Activated CD8-positive, alpha-beta T cell treated with anti-CD3 and anti-CD28 coated beads, Interleukin-2, amount 10 ng/mL, durations not matched to agents 7 days and 5 days (primary cell): ENCODE data around the gene HTR4. TPM values are rescaled to one million over a fixed set of nuclear protein-coding genes. Genes with fewer than 3 reads are reported as not detected.

Source experiments
- ATAC-seq: fragments of 150-1000 bp; cut with Tn5 transposase; one replicate; pipeline ENCODE4 v1.10.0; 2021; ENCODE audit warnings: moderate library complexity
- CTCF ChIA-PET: fragments of 350-600 bp; sonication (Branson Sonifier 250); formaldehyde crosslinking; loops from one replicate; lab custom pipeline; 2021; ENCODE audit warnings: antibody characterized with exemption; lab: Charles Lee
- POLR2A ChIA-PET: fragments of 350-600 bp; sonication (Branson Sonifier 250); formaldehyde crosslinking; loops from one replicate; lab custom pipeline; 2021; ENCODE audit warnings: antibody characterized with exemption; lab: Charles Lee
- DNase-seq: peaks from one replicate; pipeline ENCODE4 v3.0.0-alpha.2; 2020
- H3K27ac Mint-ChIP-seq: one replicate; pipeline ENCODE4 v1.8.0; 2021; ENCODE audit warnings: mild to moderate bottlenecking, mixed read lengths
- H3K27me3 Mint-ChIP-seq: one replicate; pipeline ENCODE4 v1.8.0; 2021; ENCODE audit warnings: low read depth, mixed read lengths
- H3K36me3 Mint-ChIP-seq: one replicate; pipeline ENCODE4 v1.8.0; 2021; ENCODE audit warnings: low read depth, mixed read lengths
- H3K4me1 Mint-ChIP-seq: one replicate; pipeline ENCODE4 v1.8.0; 2021; ENCODE audit warnings: low read depth, mixed read lengths
- H3K4me3 Mint-ChIP-seq: one replicate; pipeline ENCODE4 v1.8.0; 2021; ENCODE audit warnings: mild to moderate bottlenecking, mixed read lengths
- H3K9me3 Mint-ChIP-seq: one replicate; pipeline ENCODE4 v1.8.0; 2022; ENCODE audit warnings: mixed read lengths; ENCODE audit not compliant: insufficient read depth
- total RNA-seq, 2 experiments: library from RNA; stranded (reverse); gene quantifications; one replicate each; pipeline ENCODE4 v1.2.3, GENCODE V29; 2021

HTR4 gene
- total RNA-seq, 2 experiments from 2014 or later: not detected

DNA sequence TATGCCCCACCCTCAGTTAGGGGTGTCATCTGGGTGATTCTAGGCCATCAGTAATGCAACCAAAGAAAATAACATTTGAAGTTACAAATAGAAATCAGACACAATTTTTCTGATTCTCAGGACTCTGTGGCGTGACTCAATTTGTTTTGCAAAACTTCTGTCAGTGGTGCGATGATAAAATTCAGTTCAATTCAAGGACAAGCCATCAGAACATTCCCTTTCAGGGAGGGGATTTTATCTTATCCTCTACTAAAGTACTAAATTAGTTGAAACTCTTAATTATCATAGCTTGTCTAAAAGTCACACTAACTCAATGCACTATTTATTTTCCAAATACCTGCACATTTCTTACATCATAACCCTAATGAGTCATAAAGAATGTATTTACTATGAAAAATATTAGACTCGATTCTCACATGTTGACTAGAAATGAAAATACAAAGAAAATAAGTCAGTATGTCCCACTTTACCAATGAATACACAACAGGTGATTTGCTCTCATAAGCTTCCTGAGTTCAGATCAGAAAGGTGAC, 28.2 kb downstream of the HTR4 start:
- H3K36me3 Mint-ChIP-seq: no peaks in the 10 kb centered on the region
- H3K27me3 Mint-ChIP-seq: peaks cover 31% of the 10 kb centered on the region
- H3K4me3 Mint-ChIP-seq: no peak overlapping the region
- no peak overlapping the region for H3K27ac Mint-ChIP-seq
- ATAC-seq (no peak), DNase-seq (no peak)
- CTCF ChIA-PET: no interaction called here
- H3K4me1 Mint-ChIP-seq: peaks cover 7% of the 10 kb centered on the region
- no peaks in the 10 kb centered on the region for H3K9me3 Mint-ChIP-seq
- POLR2A ChIA-PET: no interaction called here

DNA sequence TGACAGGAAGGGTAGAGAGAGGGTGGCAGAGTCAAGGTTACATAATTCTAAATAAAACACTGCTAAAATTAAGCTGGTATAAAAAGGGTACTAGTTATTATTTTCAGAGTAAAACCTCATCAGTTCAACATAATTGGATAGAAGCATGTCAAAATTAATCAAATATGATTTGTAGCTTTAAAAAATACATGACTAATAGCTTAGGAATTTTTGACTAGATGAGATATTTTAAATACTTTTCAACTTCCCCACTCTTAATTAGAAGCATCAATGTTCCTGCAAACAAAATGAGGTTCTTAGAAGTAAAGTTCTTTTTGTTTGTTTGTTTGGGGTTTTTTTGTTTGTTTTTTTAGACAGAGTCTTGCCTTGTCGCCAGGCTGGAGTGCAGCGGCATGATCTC, 29.1 kb downstream of the HTR4 start:
- Mint-ChIP-seq H3K27ac (no peak overlapping the region), H3K4me1 (peaks cover 14% of the 10 kb centered on the region), H3K4me3 (no peak overlapping the region), H3K9me3 (no peaks in the 10 kb centered on the region), H3K36me3 (no peaks in the 10 kb centered on the region), H3K27me3 (peaks cover 29% of the 10 kb centered on the region)
- DNase-seq (no peak), ATAC-seq (no peak)
- CTCF ChIA-PET: no interaction called here
- POLR2A ChIA-PET: no interaction called here

DNA sequence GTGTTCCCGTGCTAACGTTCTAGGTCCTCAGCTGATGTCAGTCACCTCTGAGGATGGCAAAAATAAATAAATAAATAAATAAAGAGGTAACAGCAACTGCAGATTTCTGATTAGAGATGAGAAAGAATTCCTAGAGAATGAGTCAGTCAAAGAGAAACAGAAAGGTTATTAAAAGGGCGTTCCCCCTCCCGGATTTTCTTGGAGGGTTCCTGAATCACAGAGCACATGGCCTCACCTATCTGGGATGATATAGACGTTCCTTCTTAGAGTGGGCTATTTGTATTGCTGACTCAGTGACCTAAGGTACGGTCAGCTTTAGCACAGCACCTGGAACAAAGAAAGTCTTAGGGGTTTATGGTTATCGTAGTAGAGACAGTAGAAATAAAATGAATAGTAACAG, 30.6 kb downstream of the HTR4 start:
- Mint-ChIP-seq H3K4me3 (no peak overlapping the region), H3K36me3 (peaks cover 3% of the 10 kb centered on the region), H3K4me1 (peaks cover 23% of the 10 kb centered on the region), H3K9me3 (no peaks in the 10 kb centered on the region), H3K27ac (no peak overlapping the region), H3K27me3 (peaks cover 35% of the 10 kb centered on the region)
- ChIA-PET POLR2A (no interaction called here), CTCF (no interaction called here)
- no peak for ATAC-seq
- no peak for DNase-seq

DNA sequence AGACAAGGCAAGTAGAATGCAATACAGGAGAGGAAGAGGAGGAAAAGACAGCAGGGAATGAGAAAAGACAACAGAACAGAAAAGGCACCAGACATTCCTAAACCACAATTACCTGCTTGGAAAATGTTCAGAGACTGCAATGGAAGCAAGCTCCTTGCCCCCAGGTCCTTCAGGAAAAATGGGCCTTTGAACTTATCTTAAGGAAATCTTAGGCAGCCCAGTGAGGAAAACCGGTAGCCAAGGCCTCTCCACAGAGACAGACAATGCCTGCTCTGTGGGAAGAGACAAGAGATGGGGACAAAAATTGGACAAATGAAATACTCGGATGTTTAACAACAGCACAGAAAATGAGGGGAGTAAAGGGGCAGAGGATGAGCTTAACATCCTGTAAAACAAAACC, 31.2 kb downstream of the HTR4 start:
- Mint-ChIP-seq H3K36me3 (peaks cover 3% of the 10 kb centered on the region), H3K4me1 (peaks cover 23% of the 10 kb centered on the region)
- POLR2A ChIA-PET: no interaction called here

DNA sequence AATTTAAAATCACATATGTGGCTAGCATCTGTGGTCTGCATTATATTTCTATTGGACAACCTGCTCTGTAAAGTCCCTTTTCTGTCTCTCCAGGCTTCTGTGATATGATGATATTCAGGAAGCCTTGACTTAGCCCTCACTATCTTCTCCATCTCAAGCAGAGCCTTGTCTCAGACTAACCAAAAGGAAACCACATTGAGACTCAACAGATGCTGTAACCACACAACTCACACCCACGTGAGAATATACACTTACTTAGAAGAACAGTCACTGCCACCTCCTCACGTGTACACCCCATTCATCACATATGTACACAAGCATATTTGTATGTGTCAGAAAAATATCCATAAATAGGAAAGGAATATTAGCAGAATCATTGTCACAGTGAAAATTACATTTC, 33.6 kb downstream of the HTR4 start:
- no peak overlapping the region for H3K27ac Mint-ChIP-seq
- CTCF ChIA-PET: interaction anchor here (1.2 kb wide), 1 partner anchor 110 kb away, joined by 3 read pairs; no protein-coding TSS in a partner anchor
- H3K36me3 Mint-ChIP-seq: peaks cover 3% of the 10 kb centered on the region
- peak; percentile 97 for ATAC-seq
- peaks cover 23% of the 10 kb centered on the region for H3K4me1 Mint-ChIP-seq
- DNase-seq: peak; percentile 55
- peaks cover 37% of the 10 kb centered on the region for H3K27me3 Mint-ChIP-seq
- H3K4me3 Mint-ChIP-seq: no peak overlapping the region
- POLR2A ChIA-PET: no interaction called here
- H3K9me3 Mint-ChIP-seq: no peaks in the 10 kb centered on the region

More for the DNA sequence above, 31.2 kb downstream of the HTR4 start:
- DNase-seq (no peak), ATAC-seq (no peak)
- H3K27me3 Mint-ChIP-seq: peaks cover 40% of the 10 kb centered on the region
- no peaks in the 10 kb centered on the region for H3K9me3 Mint-ChIP-seq
- no peak overlapping the region for H3K27ac Mint-ChIP-seq
- H3K4me3 Mint-ChIP-seq: no peak overlapping the region
- CTCF ChIA-PET: no interaction called here

DNA sequence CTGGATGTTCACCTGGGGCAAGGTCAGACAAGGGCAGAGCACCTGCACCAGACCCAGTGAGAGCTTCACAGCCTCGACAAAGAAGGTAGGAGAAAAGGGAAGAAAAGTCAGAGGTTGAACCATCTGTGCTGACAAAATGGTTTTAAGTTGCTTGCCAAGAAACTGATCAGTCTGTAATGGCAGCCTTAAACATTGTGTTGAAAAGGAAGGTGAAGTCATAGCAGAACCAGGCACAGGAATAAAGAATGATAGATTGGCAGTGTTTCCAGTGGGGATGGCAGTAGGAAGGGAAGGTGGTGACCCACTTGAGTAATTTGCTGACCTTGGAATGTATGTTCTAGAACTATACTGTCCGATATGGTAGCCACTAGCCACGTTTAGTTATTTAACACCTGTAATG, 34.2 kb downstream of the HTR4 start:
- CTCF ChIA-PET: no interaction called here
- peaks cover 37% of the 10 kb centered on the region for H3K27me3 Mint-ChIP-seq

DNA sequence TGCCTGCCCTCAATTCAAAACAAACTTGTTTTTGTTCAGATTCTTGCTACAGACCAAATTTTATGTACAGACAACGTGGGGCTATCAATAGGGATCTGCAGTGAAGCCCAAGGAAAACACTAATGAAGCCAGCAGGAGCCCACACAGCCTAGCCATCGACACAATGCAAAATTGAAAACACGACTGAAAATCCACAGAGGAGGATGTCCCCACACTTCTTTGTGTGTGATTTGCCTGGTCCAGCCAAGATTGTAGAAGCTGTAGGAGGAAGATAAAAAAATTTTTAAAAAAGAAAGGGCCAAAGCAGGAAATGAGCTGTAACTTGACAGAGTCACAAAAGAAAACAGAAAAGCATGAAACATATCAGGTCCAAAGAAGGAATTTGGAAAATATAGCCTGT, 34.8 kb downstream of the HTR4 start:
- peaks cover 3% of the 10 kb centered on the region for H3K36me3 Mint-ChIP-seq
- H3K4me3 Mint-ChIP-seq: no peak overlapping the region
- no peak overlapping the region for H3K27ac Mint-ChIP-seq
- DNase-seq (no peak), ATAC-seq (no peak)
- H3K9me3 Mint-ChIP-seq: no peaks in the 10 kb centered on the region
- POLR2A ChIA-PET: no interaction called here
- H3K27me3 Mint-ChIP-seq: peaks cover 34% of the 10 kb centered on the region
- CTCF ChIA-PET: no interaction called here
- H3K4me1 Mint-ChIP-seq: peaks cover 23% of the 10 kb centered on the region

More for the DNA sequence above, 34.2 kb downstream of the HTR4 start:
- Mint-ChIP-seq H3K4me1 (peaks cover 23% of the 10 kb centered on the region), H3K4me3 (no peak overlapping the region), H3K9me3 (no peaks in the 10 kb centered on the region), H3K27ac (no peak overlapping the region), H3K36me3 (peaks cover 3% of the 10 kb centered on the region)
- ATAC-seq: no peak
- DNase-seq: no peak
- POLR2A ChIA-PET: no interaction called here

DNA sequence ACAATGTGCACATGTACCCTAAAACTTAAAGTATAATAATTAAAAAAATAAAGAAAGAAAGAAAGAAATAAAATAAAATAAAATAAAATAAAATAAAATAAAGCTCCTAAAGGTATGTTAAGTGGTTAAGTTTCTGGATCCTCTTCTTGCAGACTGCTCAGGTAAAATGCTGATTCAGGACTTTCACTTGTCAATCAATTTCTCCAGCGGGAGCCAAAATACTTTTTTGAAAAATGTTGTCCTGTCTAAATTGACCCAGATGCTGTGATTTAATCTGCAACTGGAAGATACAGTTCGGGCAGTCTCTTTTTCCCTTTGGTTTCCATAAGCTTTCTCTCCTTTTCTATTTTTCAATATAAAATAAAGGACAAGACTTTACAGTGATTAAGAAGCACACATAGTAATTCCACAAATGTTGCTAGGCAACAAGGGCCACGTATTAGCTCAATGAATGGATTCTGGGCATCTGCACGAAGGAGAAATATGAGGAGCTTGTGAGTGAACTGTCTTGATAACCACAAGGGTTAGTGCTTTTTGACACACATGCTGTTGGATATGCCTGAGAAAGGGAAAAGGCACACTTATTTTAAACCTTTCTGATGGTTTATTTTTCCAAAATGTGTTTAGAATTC, 38.6 kb downstream of the HTR4 start:
- Mint-ChIP-seq H3K9me3 (no peaks in the 10 kb centered on the region), H3K27me3 (peaks cover 13% of the 10 kb centered on the region), H3K36me3 (peaks cover 3% of the 10 kb centered on the region), H3K4me1 (peaks cover 13% of the 10 kb centered on the region), H3K4me3 (no peak overlapping the region), H3K27ac (no peak overlapping the region)
- ATAC-seq (no peak), DNase-seq (no peak)
- CTCF ChIA-PET: no interaction called here
- POLR2A ChIA-PET: no interaction called here

DNA sequence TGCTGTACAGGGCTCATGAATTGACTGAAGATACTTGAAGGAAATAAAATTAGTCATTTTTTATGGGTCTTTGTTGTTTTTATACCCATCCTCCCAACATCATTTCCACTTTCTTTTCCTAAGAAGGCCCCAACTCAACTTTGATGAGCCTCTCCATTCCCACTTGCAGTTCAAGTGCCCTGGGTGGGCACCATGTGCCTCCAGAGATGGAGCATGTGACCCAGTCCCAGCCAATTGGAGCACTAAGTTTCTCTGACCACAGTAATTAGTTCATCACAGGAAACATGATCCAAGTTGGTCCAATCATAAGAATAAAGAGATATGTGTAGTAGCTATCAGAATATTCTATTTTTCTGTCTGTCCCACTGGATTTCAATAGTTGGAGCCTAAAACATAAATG, 46.9 kb downstream of the HTR4 start:
- no peak for ATAC-seq
- H3K4me3 Mint-ChIP-seq: no peak overlapping the region
- no peaks in the 10 kb centered on the region for H3K36me3 Mint-ChIP-seq
- DNase-seq: no peak
- CTCF ChIA-PET: no interaction called here
- H3K4me1 Mint-ChIP-seq: no peaks in the 10 kb centered on the region
- H3K27me3 Mint-ChIP-seq: no peaks in the 10 kb centered on the region
- POLR2A ChIA-PET: no interaction called here
- no peaks in the 10 kb centered on the region for H3K9me3 Mint-ChIP-seq
- H3K27ac Mint-ChIP-seq: no peak overlapping the region

DNA sequence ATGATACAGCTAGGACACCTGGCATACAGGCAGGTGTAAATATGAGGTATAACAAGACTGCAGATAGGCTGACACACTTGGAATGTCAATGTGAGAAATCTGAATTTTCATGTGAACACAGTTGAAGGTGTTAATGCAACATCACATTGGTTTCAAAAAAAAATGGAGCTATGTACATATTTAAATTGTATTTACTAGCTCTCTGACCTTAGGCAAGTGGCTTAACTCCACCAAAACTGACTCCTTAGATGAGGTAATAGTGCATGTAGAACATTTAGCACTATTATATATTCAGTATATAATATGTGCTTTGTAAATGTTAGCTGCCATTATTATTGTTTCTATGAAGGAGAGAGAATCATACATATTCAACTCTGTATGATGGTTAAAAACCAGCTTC, 48.0 kb downstream of the HTR4 start:
- POLR2A ChIA-PET: interaction anchor here (0.6 kb wide), 1 partner anchor 1669 kb away, joined by 3 read pairs; no protein-coding TSS in a partner anchor
- DNase-seq (no peak), ATAC-seq (no peak)
- H3K27me3 Mint-ChIP-seq: no peaks in the 10 kb centered on the region
- no peak overlapping the region for H3K27ac Mint-ChIP-seq
- H3K9me3 Mint-ChIP-seq: no peaks in the 10 kb centered on the region
- no peaks in the 10 kb centered on the region for H3K4me1 Mint-ChIP-seq
- H3K36me3 Mint-ChIP-seq: no peaks in the 10 kb centered on the region
- no peak overlapping the region for H3K4me3 Mint-ChIP-seq
- CTCF ChIA-PET: no interaction called here

DNA sequence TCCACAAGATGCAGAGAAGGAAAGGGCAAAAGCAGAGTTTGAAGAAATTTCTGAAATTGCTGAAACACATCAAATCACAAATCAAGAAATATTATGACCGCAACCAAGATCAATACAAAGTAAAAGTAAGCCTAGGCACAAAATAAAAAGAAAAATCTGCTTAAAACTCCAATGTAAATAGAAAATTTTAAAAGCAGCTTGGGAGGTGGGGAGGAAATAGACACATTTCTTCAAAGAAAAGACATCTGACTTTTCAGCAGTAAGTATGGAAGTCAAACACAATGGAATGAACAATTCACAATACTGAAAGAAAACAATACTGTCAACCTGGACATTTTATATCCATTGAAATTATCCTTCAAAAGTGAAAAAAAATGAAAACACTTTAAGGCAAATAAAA, 55.1 kb downstream of the HTR4 start:
- Mint-ChIP-seq H3K4me1 (no peaks in the 10 kb centered on the region), H3K36me3 (no peaks in the 10 kb centered on the region), H3K27me3 (no peaks in the 10 kb centered on the region), H3K4me3 (no peak overlapping the region), H3K27ac (no peak overlapping the region), H3K9me3 (peaks cover 4% of the 10 kb centered on the region)
- ChIA-PET CTCF (no interaction called here), POLR2A (no interaction called here)
- no peak for DNase-seq
- no peak for ATAC-seq

DNA sequence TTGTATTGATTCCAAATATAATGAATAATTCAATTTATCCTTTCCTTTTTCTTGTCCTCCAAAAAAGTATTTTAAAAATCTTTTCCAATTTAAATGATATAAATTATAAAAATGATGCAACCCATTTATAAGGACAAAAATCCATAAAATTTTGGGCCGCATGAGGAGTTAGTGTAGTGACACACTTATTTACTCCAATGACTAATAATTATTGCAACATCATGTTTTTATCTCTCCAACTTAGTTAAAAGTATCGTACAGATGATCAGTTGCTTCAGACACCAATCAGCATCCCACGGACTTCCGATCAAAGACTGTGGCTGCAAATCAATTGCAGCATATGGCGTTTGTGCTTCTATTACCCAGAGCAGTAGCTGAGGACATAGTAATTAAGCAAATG, 58.6 kb downstream of the HTR4 start:
- POLR2A ChIA-PET: no interaction called here
- peaks cover 4% of the 10 kb centered on the region for H3K9me3 Mint-ChIP-seq
- H3K36me3 Mint-ChIP-seq: no peaks in the 10 kb centered on the region
- peaks cover 4% of the 10 kb centered on the region for H3K27me3 Mint-ChIP-seq
- no peak overlapping the region for H3K27ac Mint-ChIP-seq
- ATAC-seq: no peak
- no peak for DNase-seq
- CTCF ChIA-PET: no interaction called here
- H3K4me1 Mint-ChIP-seq: no peaks in the 10 kb centered on the region
- no peak overlapping the region for H3K4me3 Mint-ChIP-seq

DNA sequence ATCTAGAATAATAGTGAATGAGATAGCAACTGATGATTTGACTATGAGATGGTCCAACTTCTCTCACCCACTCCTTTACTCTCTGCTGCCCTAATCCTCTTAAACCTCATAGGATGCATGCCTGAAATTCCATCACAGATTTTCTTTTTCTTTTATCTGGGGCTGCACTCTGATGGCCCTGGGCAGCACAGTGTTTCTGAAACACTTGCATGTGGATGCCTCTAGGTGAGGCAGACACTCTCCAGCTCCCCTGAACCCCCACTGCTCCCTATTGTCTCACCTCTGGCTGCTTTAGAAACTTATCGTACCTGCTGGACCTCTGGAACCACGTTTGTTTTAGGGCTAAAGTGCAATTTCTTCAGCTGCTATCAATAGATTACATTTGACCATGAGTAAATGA, 67.5 kb downstream of the HTR4 start:
- Mint-ChIP-seq H3K4me1 (no peaks in the 10 kb centered on the region), H3K9me3 (no peaks in the 10 kb centered on the region), H3K4me3 (no peak overlapping the region), H3K27ac (no peak overlapping the region), H3K36me3 (no peaks in the 10 kb centered on the region), H3K27me3 (peaks cover 2% of the 10 kb centered on the region)
- CTCF ChIA-PET: no interaction called here
- POLR2A ChIA-PET: no interaction called here
- ATAC-seq (no peak), DNase-seq (no peak)
